GM21786 (cell line): Measurements from ENCODE around the gene JAK3.
"Not testable (repeated sequence)": the region's sequence is repeated elsewhere in the genome, so short reads cannot be mapped to it uniquely, and the experiment has no call there.

Experiments used
- ATAC-seq: cut with Tn5 transposase; IDR thresholded peaks from one replicate; pipeline ENCODE4 v1.9.1; 2021; ENCODE audit not compliant: unreplicated experiment

Gene JAK3

GRCh38 chr19:17847538-17848366 is at the start of gene JAK3:
JAK3 (minus strand) TSS chr19:17847982; CDS start chr19:17844417, 3,565 bp downstream.
- ATAC-seq: no peak

DNA sequence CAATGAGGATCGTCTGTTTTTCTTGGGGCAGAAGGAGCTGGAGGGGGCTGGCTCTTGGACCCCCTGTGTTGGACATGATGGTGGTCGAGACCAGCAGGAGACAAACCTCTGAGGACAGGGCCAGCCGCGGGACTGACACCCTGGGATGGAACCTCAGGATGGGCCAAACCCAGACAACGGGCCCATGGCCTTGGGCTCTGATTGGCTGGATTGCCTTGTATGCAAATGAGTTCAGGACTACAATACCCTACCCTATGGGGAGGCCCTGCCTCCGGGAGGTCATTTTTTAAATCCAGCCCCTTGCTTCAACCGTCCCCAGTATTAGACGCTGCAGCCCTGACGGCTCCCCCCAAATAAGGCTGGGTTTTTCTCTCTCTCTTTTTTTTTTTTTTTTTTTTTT is 46.0 kb upstream of the JAK3 start:
- no peak for ATAC-seq

DNA sequence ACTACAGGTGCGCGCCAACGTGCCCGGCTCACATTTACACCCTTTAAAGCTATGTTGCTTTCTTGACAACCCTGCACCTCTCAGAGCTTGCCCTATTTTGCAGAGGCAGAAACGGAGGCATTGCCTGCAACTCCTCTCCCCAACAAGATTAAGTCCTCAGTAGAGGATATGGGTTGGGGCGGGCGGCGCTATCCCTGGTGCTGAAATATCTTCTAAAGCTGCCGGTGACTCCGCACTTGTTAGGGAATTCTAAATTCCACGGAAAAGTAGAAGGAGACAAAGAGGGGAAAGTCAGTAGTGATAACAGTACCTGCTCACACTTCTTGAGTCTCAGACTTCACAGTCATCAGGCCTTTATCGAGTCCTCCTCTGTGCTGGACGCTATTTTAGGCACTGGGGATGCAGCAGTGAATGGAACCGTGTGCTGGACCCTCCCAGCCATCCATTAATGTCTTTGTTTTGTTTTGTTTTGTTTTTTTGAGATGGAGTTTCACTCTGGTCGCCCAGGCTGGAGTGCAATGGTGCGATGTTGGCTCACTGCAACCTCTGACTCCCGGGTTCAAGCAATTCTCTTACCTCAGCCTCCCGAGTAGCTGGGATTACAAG is 41.9 kb upstream of the JAK3 start:
- ATAC-seq: no peak

- no peak for ATAC-seq
Observed at GRCh38 chr19:17888260-17888659, 40.5 kb upstream of the JAK3 start.

- ATAC-seq: not testable (repeated sequence)
Observed at GRCh38 chr19:17887221-17887620, 39.4 kb upstream of the JAK3 start.

DNA sequence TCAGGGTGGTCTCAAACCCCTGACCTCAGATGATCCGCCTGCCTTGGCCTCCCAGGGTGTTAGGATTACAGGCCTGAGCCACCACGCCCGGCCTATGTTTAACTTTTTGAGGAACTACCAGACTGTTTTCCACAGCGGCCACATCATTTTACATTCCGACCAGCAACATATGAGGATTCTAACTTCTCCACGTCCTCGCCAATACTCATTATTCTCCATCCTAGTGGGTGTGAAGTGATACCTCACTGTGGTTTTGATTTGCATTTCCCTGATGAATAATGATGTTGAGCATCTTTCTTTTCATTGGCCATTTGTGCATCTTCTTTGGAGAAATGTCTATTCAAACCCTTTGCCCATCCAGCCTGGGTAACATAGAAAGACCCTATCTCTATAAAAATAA is 38.7 kb upstream of the JAK3 start:
- no peak for ATAC-seq

DNA sequence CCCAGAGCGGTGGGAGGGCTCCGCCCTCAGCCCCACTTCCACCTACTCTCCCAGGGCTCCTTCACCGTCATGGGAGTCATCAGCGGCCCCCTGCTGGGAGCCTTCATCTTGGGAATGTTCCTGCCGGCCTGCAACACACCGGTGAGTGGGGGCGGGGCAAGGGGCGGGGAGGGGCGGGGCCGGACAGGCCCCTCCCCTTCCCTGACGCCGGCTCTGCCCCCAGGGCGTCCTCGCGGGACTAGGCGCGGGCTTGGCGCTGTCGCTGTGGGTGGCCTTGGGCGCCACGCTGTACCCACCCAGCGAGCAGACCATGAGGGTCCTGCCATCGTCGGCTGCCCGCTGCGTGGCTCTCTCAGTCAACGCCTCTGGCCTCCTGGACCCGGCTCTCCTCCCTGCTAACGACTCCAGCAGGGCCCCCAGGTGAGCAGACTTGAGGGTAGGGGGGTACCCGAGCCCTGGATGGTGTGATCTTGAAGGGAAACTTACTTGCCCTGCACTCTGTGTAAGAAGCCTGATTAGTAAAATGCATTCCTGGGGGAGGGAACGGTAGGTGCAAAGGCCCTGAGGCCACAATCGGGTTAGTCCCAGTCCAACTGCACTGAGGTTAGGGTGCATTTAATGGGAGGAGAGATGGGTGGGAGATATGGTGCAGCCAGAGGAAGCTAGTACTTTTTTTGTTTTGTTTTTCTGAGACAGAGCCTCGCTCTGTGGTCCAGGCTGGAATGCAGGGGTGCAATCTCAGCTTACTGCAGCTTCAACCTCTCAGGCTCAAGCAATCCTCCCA is 36.0 kb upstream of the JAK3 start:
- no peak for ATAC-seq

DNA sequence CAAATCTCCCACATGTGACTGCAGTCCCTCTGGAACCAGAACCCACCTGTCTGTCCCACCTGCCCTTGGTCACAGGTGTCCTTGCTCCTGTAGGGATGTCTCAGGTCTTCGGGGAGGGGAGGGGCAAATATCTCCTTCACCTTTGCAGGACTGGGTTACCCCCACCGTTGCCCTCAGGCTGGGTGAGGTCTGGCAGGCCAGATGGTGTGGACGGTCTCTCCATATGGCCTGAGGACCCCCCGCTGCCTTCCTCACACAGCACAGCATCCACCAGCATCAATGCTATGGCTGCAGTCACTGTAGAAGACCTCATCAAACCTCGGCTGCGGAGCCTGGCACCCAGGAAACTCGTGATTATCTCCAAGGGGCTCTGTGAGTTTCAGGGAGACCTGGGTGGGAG is 33.9 kb upstream of the JAK3 start:
- no peak for ATAC-seq

DNA sequence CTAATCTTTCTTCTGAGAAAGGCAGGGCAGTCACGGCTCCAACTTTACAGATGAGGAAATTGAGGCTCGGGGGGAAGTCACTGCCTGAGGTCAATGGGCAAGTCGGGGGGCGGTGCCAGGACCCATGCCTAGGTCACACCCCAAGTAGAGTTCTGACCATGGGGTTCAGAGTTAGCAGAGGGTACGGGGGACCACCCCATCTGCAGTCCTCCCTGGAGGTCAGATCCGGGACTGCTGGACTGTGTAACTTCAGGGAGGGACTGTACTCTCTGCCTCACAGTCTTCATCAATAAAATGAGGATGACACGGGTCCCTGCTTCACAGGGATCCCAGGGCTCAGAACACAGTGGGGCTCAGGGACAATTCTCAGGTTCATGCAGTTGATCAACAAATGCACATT is 31.7 kb upstream of the JAK3 start:
- ATAC-seq: no peak

DNA sequence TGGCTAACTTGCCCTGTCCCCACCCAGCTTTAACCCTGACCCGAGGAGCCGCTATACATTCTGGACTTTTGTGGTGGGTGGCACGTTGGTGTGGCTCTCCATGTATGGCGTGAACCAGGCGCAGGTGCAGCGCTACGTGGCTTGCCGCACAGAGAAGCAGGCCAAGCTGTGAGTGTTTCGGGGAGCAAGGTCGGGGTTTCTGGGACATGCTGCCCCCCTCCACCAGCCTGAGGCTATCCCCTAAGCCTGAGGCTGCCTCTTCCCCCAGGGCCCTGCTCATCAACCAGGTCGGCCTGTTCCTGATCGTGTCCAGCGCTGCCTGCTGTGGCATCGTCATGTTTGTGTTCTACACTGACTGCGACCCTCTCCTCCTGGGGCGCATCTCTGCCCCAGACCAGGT is 29.9 kb upstream of the JAK3 start:
- no peak for ATAC-seq

DNA sequence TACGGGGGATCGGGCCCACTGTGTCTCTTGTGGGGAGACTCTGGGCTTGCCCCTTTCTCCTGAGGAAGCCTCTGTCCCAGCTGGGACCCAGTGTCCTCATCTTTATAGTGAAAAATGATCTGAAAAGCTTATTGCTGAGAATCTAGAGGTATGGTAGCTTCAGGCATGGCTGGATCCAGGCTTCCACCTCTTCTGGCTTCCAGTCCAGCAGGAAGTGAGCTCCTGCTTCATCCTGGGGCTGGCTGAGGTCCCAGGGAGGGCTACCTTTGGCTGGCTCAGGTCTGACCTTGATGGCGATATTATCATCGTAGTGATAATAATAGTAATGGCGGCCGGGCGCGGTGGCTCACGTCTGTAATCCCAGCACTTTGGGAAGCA is 27.0 kb upstream of the JAK3 start:
- no peak for ATAC-seq

- no peak for ATAC-seq
Observed at GRCh38 chr19:17873786-17874757, 26.3 kb upstream of the JAK3 start.

DNA sequence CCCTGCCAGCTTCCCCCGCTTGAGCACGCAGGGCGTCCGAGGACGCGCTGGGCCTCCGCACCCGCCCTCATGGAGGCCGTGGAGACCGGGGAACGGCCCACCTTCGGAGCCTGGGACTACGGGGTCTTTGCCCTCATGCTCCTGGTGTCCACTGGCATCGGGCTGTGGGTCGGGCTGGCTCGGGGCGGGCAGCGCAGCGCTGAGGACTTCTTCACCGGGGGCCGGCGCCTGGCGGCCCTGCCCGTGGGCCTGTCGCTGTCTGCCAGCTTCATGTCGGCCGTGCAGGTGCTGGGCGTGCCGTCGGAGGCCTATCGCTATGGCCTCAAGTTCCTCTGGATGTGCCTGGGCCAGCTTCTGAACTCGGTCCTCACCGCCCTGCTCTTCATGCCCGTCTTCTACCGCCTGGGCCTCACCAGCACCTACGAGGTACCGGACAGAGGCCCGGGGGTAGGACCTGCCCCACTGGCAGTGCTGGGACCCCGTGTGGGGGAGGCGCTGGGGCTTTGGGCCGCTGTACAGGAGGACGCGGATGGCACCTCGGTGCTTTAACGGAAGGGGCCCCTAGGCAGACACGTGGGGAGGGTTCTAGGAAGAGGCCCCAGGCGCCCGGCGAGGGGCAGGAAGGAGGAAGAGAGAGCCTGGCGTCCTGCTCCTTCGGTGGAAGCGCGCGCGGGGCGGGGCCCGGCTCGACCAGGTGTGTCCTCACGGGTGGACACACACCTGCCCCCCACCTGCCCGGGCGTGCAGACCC is 24.6 kb upstream of the JAK3 start:
- ATAC-seq: no peak

- ATAC-seq: no peak
Observed at GRCh38 chr19:17871878-17872250, 24.1 kb upstream of the JAK3 start, which contains the start of gene SLC5A5. SLC5A5 (plus strand) TSS chr19:17871945; CDS start chr19:17872320, 375 bp downstream.

DNA sequence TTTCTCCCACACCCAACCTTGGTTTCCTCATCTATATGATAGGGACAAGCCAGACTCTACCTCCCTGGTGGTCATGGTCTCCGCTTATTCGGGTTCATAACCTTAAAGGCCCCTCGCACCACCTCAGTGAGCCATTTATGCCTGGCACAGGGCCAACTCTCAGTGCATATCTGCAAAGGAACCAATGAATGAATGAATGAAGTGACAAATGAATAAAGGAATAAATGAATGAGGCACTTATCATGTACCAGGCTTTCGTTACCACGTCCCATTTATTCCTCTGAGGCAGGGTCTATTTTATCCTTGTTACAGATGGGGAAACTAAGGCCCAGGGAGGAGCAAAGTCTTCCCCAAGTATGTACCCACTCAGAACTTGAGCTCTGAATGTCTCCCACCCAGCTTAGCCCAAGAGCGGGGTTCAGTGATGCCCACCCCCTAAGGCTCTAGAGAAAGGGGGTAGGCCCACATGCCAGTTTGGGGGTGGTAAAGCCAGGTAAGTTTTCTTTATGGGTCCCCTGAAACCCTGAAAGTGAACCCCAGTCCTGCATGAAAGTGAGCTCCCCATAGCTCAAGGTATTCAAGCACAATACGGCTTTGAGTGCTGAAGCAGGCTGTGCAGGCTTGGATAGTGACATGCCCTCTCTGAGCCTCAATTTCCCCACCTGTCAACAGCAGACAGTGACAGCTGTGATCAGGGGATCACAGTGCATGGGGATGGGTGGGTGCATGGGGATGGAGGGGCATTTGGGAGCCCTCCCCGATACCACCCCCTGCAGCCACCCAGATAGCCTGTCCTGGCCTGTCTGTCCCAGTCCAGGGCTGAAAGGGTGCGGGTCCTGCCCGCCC is 23.5 kb upstream of the JAK3 start:
- ATAC-seq: no peak

GRCh38 chr19:17869114-17869608 is 21.4 kb upstream of the JAK3 start:
- no peak for ATAC-seq

GRCh38 chr19:17868669-17869068 is 20.9 kb upstream of the JAK3 start:
- ATAC-seq: no peak

GRCh38 chr19:17866964-17867486 is 19.2 kb upstream of the JAK3 start:
- no peak for ATAC-seq
